ENCODE measurements around the gene SELENOI.

DNA sequence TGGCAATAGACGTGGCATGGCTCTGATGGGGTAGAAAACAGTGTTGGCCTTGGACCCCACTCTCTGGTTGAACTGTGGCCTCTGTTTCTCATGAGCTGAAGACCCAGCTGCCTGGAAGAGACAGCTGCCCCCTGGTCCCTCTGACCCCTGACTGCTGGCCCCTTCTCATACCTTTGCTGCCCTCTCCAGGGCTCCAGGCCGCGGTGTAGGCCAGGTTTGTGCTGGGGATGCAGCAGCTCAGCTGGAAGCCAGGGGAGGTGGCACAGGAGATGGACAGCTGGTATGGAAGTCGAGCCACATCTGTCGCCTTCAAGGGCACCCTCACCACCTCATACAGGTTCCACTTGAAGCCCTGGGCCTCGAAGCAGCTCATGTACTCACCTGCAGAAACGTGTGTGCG lies 31.7 kb upstream of the SELENOI start:
- TF ChIP-seq CTCF (IDR thresholded peaks at IDR 0.05; ENCODE audit: insufficient read depth, low read depth, low read length) (no peak), EZH2 (IDR thresholded peaks at IDR 0.05; ENCODE audit: insufficient read depth, low read length) (no peak)
